ENCODE measurements around the gene CHTOP. TPM values are rescaled to one million over a fixed set of nuclear protein-coding genes. Genes with fewer than 3 reads are reported as not detected.

CHTOP gene
- total and polyA plus RNA-seq, 4 experiments from 2014 or later = 42.2 to 149 (median 110) TPM

DNA sequence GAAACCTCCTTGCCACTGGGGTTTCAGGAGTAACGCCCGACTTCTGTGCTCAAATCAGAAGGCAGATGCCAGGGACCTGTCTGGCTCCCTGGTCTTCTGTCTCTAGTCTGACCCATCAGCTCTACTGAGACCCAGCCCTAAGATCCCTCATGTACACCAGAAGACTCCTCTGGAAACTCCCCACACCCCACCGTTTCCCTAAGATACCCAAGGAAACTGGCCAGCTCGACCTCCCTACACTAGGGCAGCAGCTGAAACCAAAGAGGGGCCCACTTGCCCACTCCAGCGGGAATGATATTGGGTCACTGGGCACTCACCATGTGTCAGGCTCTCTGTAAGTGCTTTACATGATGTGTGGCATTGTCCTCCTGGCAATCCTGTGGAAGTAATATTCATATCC lies 20.5 kb upstream of the CHTOP start:
- Mint-ChIP-seq H3K4me3 (no peak overlapping the region), H3K27ac (no peak overlapping the region), H3K27me3 (peaks cover 0 to 1% of the 10 kb centered on the region in 2 donors), H3K4me1 (peaks cover 0 to 5% (median under 1%) of the 10 kb centered on the region in 4 donors), H3K36me3 (no peaks in the 10 kb centered on the region), H3K9me3 (peaks cover 0 to 3% (median 0%) of the 10 kb centered on the region in 8 donors)
- H3K4me1 ChIP-seq (ENCODE audit: insufficient read depth, low read length) = no peaks in the 10 kb centered on the region
- no peaks in the 10 kb centered on the region for H3K36me3 ChIP-seq (ENCODE audit: insufficient read depth, low read length)
- no peak overlapping the region for H3K27ac ChIP-seq (ENCODE audit: low read depth, low read length)
- no peak for DNase-seq
- ChIA-PET CTCF (ENCODE audit: partially characterized antibody) (interaction anchor here (1.1 to 7.7 kb wide), 4 partner anchors 99 to 118 kb away, joined by 3 to 142 read pairs (median 4); no protein-coding TSS in a partner anchor), POLR2A (ENCODE audit: partially characterized antibody) (no interaction called here)
- intact Hi-C loops (cut with micrococcal nuclease) = no loop called here
- H3K4me3 ChIP-seq (ENCODE audit: low read length in 2 of 2) = no peak overlapping the region
- no peaks in the 10 kb centered on the region for H3K9me3 ChIP-seq (ENCODE audit: control insufficient read depth in 1 of 2, low read length in 2 of 2)
- H3K27me3 ChIP-seq (ENCODE audit: insufficient read depth, low read length) = no peaks in the 10 kb centered on the region

DNA sequence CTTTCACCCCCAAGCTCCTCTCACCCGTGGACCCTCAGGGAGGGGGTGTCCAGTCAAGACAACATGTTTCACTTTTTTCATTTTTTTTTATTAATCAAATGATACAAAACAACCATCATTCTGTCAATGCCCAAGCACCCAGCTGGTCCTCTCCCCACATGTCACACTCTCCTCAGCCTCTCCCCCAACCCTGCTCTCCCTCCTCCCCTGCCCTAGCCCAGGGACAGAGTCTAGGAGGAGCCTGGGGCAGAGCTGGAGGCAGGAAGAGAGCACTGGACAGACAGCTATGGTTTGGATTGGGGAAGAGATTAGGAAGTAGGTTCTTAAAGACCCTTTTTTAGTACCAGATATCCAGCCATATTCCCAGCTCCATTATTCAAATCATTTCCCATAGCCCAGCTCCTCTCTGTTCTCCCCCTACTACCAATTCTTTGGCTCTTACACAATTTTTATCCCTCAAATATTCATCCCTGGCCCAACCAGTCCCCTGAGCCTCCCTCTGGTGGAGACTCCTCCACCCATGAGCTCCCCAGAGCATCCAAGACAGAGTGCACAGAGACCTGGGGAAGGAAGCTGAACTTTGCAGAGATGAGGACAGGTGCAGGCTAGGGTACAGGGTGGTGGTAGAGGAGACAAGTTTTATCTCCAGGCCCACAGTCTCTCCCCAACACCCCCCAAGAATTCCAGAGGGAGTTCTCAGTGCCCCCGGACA lies 19.5 kb upstream of the CHTOP start:
- H3K27me3 ChIP-seq (ENCODE audit: insufficient read depth, low read length) = no peaks in the 10 kb centered on the region
- intact Hi-C loops (cut with micrococcal nuclease) = no loop called here
- ChIA-PET POLR2A (ENCODE audit: partially characterized antibody) (interaction anchor here (1.7 kb wide), 1 partner anchor 69 kb away, joined by 7 read pairs; the partner anchor contains the start of gene S100A4), CTCF (ENCODE audit: partially characterized antibody) (interaction anchor here (0.8 to 7.7 kb wide), 4 partner anchors 43 to 120 kb away, joined by 3 to 142 read pairs (median 5); no protein-coding TSS in a partner anchor)
- DNase-seq = no peak
- Mint-ChIP-seq H3K27ac (peak overlapping the region in 1 of 7 donors; percentile 5), H3K9me3 (peaks cover 0 to 3% (median 0%) of the 10 kb centered on the region in 8 donors), H3K4me3 (no peak overlapping the region), H3K27me3 (peaks cover 0 to 1% of the 10 kb centered on the region in 2 donors), H3K36me3 (no peaks in the 10 kb centered on the region), H3K4me1 (peaks cover 0 to 5% (median under 1%) of the 10 kb centered on the region in 4 donors)
- no peak overlapping the region for H3K27ac ChIP-seq (ENCODE audit: low read depth, low read length)
- no peak overlapping the region for H3K4me3 ChIP-seq (ENCODE audit: low read length in 2 of 2)
- no peaks in the 10 kb centered on the region for H3K9me3 ChIP-seq (ENCODE audit: control insufficient read depth in 1 of 2, low read length in 2 of 2)
- no peaks in the 10 kb centered on the region for H3K36me3 ChIP-seq (ENCODE audit: insufficient read depth, low read length)
- no peaks in the 10 kb centered on the region for H3K4me1 ChIP-seq (ENCODE audit: insufficient read depth, low read length)

DNA sequence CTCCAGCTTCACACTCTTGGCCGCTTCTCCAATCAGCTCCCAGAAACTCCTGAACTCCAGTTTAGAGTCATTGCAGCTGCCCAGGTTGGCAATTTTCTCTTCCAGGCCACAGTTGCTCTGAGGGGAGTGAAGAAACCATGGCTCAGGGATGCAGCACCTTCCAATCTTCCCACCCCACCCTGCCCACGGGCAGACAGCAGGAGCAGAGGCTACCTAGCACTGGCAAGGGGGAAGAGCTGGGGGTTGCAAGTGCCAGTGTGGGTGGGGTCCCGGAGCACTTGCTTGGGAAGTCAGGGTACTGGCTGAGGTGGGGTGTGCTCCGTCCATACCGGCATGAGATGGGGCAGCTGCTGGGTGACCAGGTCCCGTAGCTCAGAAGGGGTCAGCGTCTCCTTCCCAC lies 19.0 kb upstream of the CHTOP start:
- no peaks in the 10 kb centered on the region for H3K36me3 Mint-ChIP-seq
- Histone ChIP-seq H3K9me3 (ENCODE audit: control insufficient read depth in 1 of 2, low read length in 2 of 2) (no peaks in the 10 kb centered on the region), H3K4me3 (ENCODE audit: low read length in 2 of 2) (no peak overlapping the region), H3K4me1 (ENCODE audit: insufficient read depth, low read length) (no peaks in the 10 kb centered on the region), H3K27me3 (ENCODE audit: insufficient read depth, low read length) (no peaks in the 10 kb centered on the region), H3K27ac (ENCODE audit: low read depth, low read length) (no peak overlapping the region), H3K36me3 (ENCODE audit: insufficient read depth, low read length) (no peaks in the 10 kb centered on the region)
- ChIA-PET POLR2A (ENCODE audit: partially characterized antibody) (interaction anchor here (1.5 to 1.7 kb wide), 2 partner anchors 69 to 82 kb away, joined by 4 to 7 read pairs; partner anchors contain the start of gene S100A4), CTCF (ENCODE audit: partially characterized antibody) (interaction anchor here (0.8 to 7.7 kb wide), 3 partner anchors 44 to 121 kb away, joined by 3 to 142 read pairs (median 7); no protein-coding TSS in a partner anchor)
- H3K4me1 Mint-ChIP-seq = peaks cover 0 to 5% (median under 1%) of the 10 kb centered on the region in 4 donors
- intact Hi-C loops (cut with micrococcal nuclease) = loop anchor here (5.0 kb wide), 1 partner anchor 48 kb away; the partner anchor contains the start of gene S100A2
- no peak for DNase-seq
- H3K4me3 Mint-ChIP-seq = no peak overlapping the region
- peaks cover 0 to 1% of the 10 kb centered on the region in 2 donors for H3K27me3 Mint-ChIP-seq
- no peak overlapping the region for H3K27ac Mint-ChIP-seq
- H3K9me3 Mint-ChIP-seq = peaks cover 0 to 3% (median 0%) of the 10 kb centered on the region in 8 donors

DNA sequence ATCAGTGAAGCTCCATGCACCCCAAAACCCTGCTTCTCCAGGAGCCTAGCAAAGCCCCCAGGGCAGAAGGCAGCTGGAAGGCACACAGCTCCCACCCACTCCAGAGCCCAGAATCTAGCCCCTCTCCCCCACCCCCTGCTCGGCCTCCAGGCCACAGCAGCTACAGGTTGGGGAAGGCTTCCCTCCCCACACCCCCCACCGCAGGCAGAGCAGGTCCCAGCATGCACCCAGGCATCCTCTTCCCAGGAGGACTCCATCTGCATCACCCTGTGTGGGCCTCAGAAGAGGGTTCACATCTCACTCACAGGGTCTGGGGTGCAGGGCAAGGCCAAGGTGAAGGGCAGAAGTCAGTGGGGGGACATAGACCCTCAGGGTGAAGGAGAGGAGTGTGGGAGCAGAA lies 18.5 kb upstream of the CHTOP start:
- Mint-ChIP-seq H3K27me3 (peaks cover 0 to 1% of the 10 kb centered on the region in 2 donors), H3K9me3 (peaks cover 0 to 3% (median 0%) of the 10 kb centered on the region in 8 donors), H3K4me3 (no peak overlapping the region), H3K27ac (no peak overlapping the region), H3K4me1 (peaks cover 0 to 5% (median under 1%) of the 10 kb centered on the region in 4 donors), H3K36me3 (no peaks in the 10 kb centered on the region)
- no peaks in the 10 kb centered on the region for H3K9me3 ChIP-seq (ENCODE audit: control insufficient read depth in 1 of 2, low read length in 2 of 2)
- H3K4me3 ChIP-seq (ENCODE audit: low read length in 2 of 2) = no peak overlapping the region
- intact Hi-C loops (cut with micrococcal nuclease) = loop anchor here (5.0 kb wide), 1 partner anchor 48 kb away; the partner anchor contains the start of gene S100A2
- ChIA-PET POLR2A (ENCODE audit: partially characterized antibody) (interaction anchor here (1.5 to 1.7 kb wide), 2 partner anchors 70 to 83 kb away, joined by 4 to 7 read pairs; partner anchors contain the start of gene S100A4), CTCF (ENCODE audit: partially characterized antibody) (interaction anchor here (0.8 to 7.7 kb wide), 6 partner anchors 23 to 121 kb away, joined by 3 to 142 read pairs (median 6); no protein-coding TSS in a partner anchor)
- H3K4me1 ChIP-seq (ENCODE audit: insufficient read depth, low read length) = no peaks in the 10 kb centered on the region
- H3K27me3 ChIP-seq (ENCODE audit: insufficient read depth, low read length) = no peaks in the 10 kb centered on the region
- H3K36me3 ChIP-seq (ENCODE audit: insufficient read depth, low read length) = no peaks in the 10 kb centered on the region
- no peak overlapping the region for H3K27ac ChIP-seq (ENCODE audit: low read depth, low read length)
- DNase-seq = no peak

DNA sequence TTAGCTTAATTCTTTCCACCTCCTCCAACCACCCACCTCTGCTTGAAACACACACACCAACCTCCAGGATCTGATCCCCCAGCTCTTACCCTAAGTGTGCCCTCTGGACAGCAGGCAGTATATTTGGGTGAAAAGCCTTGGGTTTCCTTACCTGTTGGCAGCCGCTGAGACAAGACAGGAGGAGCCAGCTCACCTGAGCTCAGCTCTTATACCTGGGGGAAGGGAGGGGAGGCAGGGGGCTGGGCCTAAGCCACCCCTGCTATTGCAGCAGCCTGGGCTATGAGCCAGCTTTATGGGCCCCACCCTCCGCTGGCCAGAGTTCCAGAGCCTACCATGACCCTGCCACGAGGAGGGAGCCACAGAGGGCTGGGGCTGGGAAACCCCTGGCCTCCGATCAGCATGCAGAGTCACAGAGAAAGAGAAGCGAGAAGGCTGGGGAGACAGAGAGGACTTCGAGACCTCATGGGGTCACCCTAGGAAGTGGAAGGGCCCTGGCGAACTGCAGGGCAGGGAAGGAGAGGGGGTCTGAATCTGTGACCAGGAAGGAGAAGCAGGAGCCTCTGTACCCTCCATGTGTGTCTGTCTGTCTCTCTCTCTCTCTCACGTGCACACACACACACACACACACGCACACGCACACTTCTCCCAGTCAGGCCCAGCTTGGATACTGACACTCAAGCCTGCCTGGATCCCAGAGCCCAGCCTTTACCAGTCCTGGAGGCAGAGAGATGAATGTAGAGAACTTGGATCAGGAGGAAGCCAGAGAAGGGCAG lies 17.5 kb upstream of the CHTOP start, which contains the start of gene S100A14:
Gene S100A14 (minus strand): TSS at position 182 of the 773 bp plus-strand sequence. CDS start 467 bp downstream, outside the sequence.
- ChIA-PET CTCF (ENCODE audit: partially characterized antibody) (interaction anchor here (0.9 to 7.7 kb wide), 7 partner anchors 24 to 108 kb away, joined by 3 to 142 read pairs (median 7); partner anchors contain the start of gene S100A6), POLR2A (ENCODE audit: partially characterized antibody) (interaction anchor here (1.5 to 1.7 kb wide), 2 partner anchors 71 to 84 kb away, joined by 4 to 7 read pairs; partner anchors contain the start of gene S100A4)
- Histone ChIP-seq H3K27me3 (ENCODE audit: insufficient read depth, low read length) (no peaks in the 10 kb centered on the region), H3K4me1 (ENCODE audit: insufficient read depth, low read length) (no peaks in the 10 kb centered on the region), H3K4me3 (ENCODE audit: low read length in 2 of 2) (no peak within 1 kb of the TSS), H3K27ac (ENCODE audit: low read depth, low read length) (no peak within 1 kb of the TSS), H3K36me3 (ENCODE audit: insufficient read depth, low read length) (no peaks in the 10 kb centered on the region), H3K9me3 (ENCODE audit: control insufficient read depth in 1 of 2, low read length in 2 of 2) (no peaks in the 10 kb centered on the region)
- peaks cover 0 to 5% (median under 1%) of the 10 kb centered on the region in 4 donors for H3K4me1 Mint-ChIP-seq
- intact Hi-C loops (cut with micrococcal nuclease) = loop anchor here (5.0 kb wide), 1 partner anchor 49 kb away; the partner anchor contains the start of gene S100A2
- H3K27me3 Mint-ChIP-seq = peaks cover 0 to 1% of the 10 kb centered on the region in 2 donors
- no peak within 1 kb of the TSS for H3K4me3 Mint-ChIP-seq
- H3K36me3 Mint-ChIP-seq = no peaks in the 10 kb centered on the region
- peak within 1 kb of the TSS in 2 of 7 donors; percentile 25 to 57 for H3K27ac Mint-ChIP-seq
- no peak for DNase-seq
- peaks cover 0 to 3% (median 0%) of the 10 kb centered on the region in 8 donors for H3K9me3 Mint-ChIP-seq

DNA sequence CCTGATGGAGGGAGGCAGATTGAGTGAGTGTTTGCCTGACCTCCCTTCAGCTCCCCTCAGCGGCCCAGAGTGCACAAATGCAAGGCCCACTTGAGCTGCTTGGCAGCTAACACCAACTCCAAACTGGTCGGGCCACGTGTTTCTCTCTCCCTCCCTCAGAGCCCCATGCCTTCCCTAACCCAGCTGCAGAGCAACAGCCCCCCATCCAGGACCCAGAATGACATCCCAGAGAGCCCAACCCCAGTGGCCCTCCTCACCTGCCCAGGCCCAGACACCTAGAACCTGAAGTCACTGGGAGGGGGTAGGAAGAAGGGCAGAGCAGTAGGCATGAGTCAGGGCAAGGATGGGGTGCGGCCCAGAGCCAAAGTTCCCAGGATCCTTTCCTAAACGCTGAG lies 17.0 kb upstream of the CHTOP start:
- Mint-ChIP-seq H3K4me3 (no peak overlapping the region), H3K27me3 (peaks cover 0 to 1% of the 10 kb centered on the region in 2 donors), H3K9me3 (peaks cover 0 to 1% (median 0%) of the 10 kb centered on the region in 8 donors), H3K4me1 (peaks cover 0 to 5% (median 0%) of the 10 kb centered on the region in 4 donors), H3K36me3 (no peaks in the 10 kb centered on the region), H3K27ac (peak overlapping the region in 1 of 7 donors; percentile 57)
- H3K27me3 ChIP-seq (ENCODE audit: insufficient read depth, low read length) = no peaks in the 10 kb centered on the region
- no peak for DNase-seq
- intact Hi-C loops (cut with micrococcal nuclease) = loop anchor here (1.0 to 5.0 kb wide), 2 partner anchors 50 to 108 kb away; partner anchors contain the start of gene S100A2
- POLR2A ChIA-PET (ENCODE audit: partially characterized antibody) = no interaction called here
- H3K36me3 ChIP-seq (ENCODE audit: insufficient read depth, low read length) = no peaks in the 10 kb centered on the region
- H3K4me1 ChIP-seq (ENCODE audit: insufficient read depth, low read length) = no peaks in the 10 kb centered on the region
- CTCF ChIA-PET (ENCODE audit: partially characterized antibody) = interaction anchor here (1.2 to 7.7 kb wide), 10 partner anchors 8 to 108 kb away, joined by 3 to 142 read pairs (median 7); partner anchors contain the start of genes CHTOP and S100A6
- no peaks in the 10 kb centered on the region for H3K9me3 ChIP-seq (ENCODE audit: control insufficient read depth in 1 of 2, low read length in 2 of 2)
- H3K27ac ChIP-seq (ENCODE audit: low read depth, low read length) = no peak overlapping the region
- H3K4me3 ChIP-seq (ENCODE audit: low read length in 2 of 2) = no peak overlapping the region

Measured in CD4-positive, alpha-beta memory T cell (primary cell).